Measurements from ENCODE around the gene ORC4.

- TF ChIP-seq POU5F1 (IDR thresholded peaks at IDR 0.05; ENCODE audit: low read depth, low read length) (no peak), TCF12 (IDR thresholded peaks at IDR 0.05; ENCODE audit: low read depth, low read length) (no peak), RAD21 (IDR thresholded peaks at IDR 0.05 in 1 of 2, conservative IDR thresholded peaks at IDR 0.05 in 1 of 2; ENCODE audit: low read depth in 2 of 2, low read length in 2 of 2) (no peak)
Measured at GRCh38 chr2:148027822-148028221, 7.3 kb upstream of the ORC4 start.

Measured in H1 (cell line).